Nucleus accumbens (tissue), 56 donors: ENCODE data around the gene MRPL34.
A peak's percentile ranks its signal among the peaks of the same experiment; 100 is the strongest.

Experiments used
- DNase-seq, 56 donors: peaks; one replicate each; lab custom pipeline; 2025; lab: John Stamatoyannopoulos, UW

MRPL34 gene

GRCh38 chr19:17326595-17326966, 20.9 kb downstream of the MRPL34 start:
- DNase-seq = no peak

- DNase-seq = no peak
These were observed 21.5 kb downstream of the MRPL34 start for GRCh38 chr19:17327068-17327653.

GRCh38 chr19:17327654-17328516, 22.2 kb downstream of the MRPL34 start:
- DNase-seq = peak in 3 of 56 donors; percentile 18 to 25 (median 20)

GRCh38 chr19:17328517-17329365, 23.1 kb downstream of the MRPL34 start:
- DNase-seq = no peak

DNA sequence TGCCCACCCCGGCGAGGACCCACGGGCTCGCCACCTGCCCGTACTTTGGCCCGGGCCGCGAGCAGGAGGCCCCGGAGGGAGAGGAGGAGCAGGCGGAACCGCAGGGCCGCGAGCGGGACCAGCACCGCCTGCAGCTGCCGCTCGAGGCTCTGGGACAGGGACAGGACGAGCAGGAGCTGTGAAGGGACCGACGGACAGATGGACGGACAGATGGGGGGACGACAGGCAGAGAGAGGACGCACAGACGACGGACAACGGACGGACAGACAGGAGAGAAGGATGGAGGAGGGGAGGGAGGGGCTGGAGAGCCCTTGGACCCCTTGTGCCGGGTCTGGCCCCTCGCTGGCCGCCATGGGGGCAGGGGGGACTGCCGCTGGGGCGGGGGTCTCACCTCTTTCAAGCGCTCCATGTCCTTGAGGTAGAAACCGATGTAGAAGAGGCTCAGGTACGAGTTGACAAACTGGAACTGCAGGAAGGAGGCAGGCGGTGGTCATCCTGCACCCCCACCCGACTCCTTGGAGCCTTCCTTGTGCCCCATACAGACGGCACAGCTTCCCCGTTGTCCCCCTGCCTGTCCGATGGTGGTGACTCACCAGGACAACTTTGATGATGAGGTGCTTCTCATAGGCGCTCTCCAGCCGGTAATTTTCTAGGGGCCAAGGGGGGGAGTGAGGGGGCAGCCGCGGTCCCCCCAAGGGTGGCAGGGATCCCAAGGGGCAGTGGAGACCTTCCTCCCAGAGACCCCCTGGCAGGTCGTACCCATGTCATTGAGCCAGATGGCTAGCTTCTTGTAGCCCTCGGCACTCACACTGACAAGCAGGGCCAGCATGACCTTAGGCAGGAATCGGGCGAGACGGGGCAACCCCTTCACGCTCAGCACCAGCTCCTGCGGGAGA, 23.9 kb downstream of the MRPL34 start:
- no peak for DNase-seq

DNA sequence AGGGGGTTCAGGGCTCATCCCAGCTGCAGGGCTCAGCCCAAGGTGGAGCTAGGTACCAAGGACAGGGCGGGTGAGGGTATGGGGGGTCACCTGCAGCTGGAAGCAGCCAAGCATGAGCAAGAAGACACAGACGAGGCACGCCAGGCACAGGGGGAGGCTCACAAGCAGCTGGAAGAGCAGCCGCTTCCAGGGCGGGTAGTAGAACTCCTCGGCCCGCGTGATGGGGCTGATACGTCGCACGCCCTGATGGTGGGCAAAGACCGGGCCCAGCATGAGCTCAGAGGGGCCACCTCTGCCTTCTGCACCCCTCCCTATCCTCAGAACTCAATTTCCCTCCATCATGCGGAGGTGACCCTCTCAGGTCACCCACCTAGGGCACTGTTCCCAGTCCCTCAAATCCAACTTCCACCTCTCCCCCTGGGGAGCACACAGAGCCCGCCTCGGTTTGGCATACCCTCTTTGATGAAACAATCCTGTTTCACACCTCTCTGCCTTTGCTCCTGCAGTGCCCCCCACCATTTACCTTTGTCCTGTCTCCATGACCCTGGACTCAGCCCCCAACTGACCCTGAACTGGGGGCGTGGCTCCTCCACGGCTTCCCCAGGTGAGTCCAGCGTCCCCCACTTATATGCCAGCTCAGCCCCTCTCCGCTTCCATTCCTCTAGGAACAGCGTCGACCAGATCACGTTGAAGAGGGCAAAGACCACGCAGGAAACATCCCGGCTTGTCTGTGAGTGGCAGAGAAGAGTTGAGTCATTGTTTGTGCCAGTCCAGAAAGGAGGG, 24.8 kb downstream of the MRPL34 start:
- no peak for DNase-seq

DNA sequence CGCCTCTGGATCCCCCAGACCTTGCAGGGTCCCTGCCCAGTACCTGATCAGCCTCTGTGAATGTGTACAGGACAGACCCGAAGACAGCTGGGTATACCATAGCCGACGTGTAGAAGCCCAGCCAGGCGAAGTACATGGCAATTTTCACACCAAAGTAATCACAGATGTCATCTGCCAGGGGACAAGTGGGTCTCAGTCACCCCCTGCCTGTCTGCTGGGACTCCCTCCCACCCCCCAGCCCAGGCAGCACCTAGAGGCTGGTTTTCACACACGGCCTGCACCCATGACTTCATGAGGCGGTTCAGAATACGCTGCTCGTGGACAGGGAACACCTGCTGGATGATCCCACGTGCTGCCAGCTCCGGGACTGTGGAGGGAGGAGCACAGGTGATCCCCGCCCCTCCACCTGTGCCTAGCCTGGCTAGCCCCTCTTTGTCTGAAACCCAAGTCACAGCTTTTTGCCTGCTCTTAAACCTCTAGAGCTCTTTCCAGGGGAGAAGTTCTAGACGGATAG, 25.4 kb downstream of the MRPL34 start:
- DNase-seq = no peak

- no peak for DNase-seq
These were observed 26.6 kb downstream of the MRPL34 start for GRCh38 chr19:17332360-17332676.

DNA sequence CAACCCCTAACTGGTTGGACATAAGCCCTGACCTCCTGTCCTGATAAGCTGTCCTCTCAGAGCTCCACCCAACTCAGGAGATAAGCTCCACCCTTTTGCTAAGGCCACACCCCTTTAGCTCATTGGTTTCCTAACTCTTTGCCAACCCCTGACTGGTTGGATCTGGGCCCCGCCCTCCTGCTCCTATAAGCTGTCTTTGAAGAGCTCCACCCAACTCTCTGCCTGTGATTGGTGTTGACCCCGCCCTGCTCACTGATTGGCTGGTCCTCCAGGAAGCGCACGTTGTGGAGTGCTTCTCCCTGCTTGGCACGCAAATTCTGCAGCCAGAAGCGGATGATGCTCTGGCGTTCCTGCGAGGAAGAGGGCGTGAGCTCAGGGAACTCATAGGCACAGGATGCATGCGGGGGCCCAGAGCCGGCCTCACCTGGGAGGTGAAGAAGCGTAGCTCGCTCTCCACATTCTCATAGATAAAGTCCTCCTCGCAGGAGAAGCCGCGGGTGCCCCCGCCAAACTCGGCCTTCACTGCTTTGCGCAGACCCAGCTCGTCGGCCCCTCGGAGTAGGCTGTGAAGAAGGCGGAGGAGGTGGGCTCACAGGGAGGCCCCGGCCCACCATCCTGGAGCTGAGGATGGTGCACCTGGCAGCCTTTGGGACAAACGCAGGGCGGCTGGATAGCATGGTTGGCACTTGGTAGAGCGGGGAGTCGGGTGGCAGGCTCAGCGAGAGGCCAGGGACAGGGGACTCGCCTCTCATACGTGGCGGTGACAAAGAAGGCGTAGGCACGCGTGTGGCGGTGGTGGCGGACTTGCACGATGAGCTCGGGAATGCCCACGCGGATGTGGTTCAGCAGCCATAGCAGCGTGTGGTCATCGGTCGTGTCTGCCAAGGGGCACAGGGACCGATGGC, 27.3 kb downstream of the MRPL34 start:
- peak in 7 of 56 donors; percentile 6 to 43 (median 22) for DNase-seq

GRCh38 chr19:17333611-17334413, 28.1 kb downstream of the MRPL34 start:
- peak in 13 of 56 donors; percentile 14 to 52 (median 30) for DNase-seq

DNA sequence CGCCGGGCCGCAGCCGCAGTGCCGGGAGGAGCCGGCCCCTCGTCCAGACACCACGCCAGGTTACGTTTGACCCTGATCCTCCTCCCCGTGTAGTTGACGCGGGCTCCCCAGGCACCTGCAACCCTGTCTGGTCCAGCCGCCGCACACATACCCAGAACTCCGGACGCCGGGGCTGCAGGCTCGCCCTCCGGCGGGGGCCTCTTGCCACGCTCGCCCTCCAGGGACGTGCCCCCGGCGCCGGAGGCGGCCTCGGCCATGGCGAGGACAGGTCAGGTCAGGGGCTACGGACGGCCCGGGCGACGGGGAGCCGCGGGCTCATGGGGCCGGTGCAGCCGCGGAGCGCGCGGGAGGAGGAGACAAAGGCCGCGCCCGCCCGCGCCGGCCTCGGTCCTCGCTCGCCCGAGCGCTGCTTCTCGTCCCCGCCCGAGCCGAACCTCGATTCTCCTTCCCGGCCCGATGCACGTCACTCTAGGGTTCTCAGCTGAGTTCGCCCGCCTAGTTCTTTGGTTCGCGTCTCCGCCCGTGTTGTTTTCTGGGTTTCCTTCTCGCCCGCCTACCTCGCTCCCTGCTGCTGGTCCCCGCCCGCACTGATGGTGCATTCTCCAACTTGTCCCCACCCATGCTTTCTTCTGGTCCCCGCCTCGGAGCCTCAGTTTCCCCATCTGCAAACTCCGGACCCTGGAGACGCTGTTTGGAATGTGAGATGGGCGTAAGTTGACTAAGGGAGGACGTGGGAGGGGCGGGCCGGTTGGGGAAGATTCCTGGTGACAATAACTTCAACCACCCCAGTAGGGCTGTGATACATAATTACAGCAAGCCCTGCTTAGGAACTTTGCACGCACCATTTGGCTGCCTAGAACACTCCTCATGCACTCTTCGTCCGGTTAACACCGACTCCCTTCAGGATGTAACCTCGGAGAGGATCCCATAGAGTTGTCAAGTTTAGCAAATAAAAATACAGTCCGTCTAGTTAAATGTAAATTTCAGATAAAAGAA, 29.0 kb downstream of the MRPL34 start, which contains the start of gene ANO8:
ANO8 (minus strand) TSS at position 442 of the 996 bp plus-strand sequence; CDS start at position 257, 185 bp downstream.
- DNase-seq = peak in 55 of 56 donors; percentile 60 to 97 (median 90)

- no peak for DNase-seq
These were observed 29.9 kb downstream of the MRPL34 start for GRCh38 chr19:17335575-17335974.

- peak; percentile 65 to 99 (median 94) for DNase-seq
These were observed 31.4 kb downstream of the MRPL34 start, which contains the start of gene GTPBP3 for GRCh38 chr19:17336872-17337674. GTPBP3 (plus strand) TSS chr19:17337553; CDS start chr19:17337612, 59 bp downstream.

DNA sequence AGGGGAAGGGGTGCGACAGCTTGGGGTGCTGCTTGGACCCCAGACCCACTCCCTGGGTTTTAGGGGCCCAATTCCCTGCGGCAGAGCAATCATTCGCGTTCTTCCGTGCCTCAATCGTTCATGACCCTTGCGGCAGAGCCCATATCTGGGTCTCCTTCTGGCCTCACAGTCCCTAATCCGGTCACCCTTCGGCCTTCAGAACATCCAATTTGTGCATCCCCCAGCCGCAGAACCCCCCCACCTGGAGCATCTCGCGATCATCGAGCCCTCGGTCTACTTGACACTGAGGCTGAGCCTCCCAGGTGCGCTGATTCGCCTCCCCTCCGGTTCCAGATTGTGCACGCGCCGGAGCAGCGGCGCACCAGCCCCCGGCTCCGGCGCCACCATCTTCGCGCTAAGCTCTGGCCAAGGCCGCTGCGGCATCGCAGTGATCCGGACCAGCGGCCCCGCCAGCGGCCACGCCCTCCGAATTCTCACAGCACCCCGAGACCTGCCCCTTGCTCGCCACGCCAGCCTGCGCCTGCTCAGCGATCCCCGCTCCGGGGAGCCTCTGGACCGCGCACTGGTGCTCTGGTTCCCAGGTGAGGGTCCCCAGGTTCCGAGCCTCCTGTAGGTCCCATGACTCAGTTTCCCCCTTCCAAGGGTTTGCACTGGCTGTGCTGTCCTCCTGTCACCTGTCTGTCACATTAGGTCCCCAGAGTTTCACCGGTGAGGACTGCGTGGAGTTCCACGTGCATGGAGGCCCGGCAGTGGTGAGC, 32.2 kb downstream of the MRPL34 start:
- DNase-seq = peak in 7 of 56 donors; percentile 19 to 59 (median 37)
